ENCODE results near the gene RNF144A. TPM values are rescaled to one million over a fixed set of nuclear protein-coding genes. Genes with fewer than 3 reads are reported as not detected.

RNF144A gene
- total and polyA plus RNA-seq, 2 of the 13 experiments (the other 11 are each of a cell fraction or from before 2014, with no cell fraction given), result 13.9 to 16.5 TPM

DNA sequence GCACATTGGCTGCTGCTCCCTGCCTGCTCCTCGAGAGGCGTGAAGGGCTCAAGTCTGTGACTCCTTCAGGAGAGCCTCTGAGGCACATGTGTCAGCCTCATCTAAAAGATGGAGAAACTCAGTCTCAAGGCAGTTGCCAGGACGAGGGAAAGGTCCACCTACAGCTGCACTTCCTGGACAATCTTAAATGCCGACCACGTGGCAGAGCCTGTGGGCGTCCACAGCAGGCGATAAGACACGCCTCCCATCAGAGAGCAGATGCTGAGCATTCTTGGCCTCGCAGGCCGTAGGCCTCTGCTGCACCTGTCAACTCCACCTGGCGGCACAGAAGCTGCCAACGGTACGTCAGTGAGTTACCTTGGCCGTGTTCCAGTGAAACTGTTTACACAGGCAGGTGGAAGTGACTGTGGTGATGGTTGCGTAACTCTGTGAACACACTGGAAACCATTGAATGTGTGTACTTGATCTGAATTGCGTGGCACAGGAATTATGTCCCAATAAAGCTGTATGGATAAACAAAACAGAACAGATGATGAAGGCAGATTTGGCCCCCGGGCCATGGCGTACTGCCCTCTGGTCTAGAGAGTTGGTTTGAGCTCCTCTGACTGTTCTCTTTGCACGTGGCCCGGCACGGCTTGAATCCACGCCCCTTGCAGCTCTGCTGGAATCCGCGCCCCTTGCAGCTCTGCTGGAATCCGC is 114.5 kb downstream of the RNF144A start (continued):
- TF ChIP-seq, protein P1, sequence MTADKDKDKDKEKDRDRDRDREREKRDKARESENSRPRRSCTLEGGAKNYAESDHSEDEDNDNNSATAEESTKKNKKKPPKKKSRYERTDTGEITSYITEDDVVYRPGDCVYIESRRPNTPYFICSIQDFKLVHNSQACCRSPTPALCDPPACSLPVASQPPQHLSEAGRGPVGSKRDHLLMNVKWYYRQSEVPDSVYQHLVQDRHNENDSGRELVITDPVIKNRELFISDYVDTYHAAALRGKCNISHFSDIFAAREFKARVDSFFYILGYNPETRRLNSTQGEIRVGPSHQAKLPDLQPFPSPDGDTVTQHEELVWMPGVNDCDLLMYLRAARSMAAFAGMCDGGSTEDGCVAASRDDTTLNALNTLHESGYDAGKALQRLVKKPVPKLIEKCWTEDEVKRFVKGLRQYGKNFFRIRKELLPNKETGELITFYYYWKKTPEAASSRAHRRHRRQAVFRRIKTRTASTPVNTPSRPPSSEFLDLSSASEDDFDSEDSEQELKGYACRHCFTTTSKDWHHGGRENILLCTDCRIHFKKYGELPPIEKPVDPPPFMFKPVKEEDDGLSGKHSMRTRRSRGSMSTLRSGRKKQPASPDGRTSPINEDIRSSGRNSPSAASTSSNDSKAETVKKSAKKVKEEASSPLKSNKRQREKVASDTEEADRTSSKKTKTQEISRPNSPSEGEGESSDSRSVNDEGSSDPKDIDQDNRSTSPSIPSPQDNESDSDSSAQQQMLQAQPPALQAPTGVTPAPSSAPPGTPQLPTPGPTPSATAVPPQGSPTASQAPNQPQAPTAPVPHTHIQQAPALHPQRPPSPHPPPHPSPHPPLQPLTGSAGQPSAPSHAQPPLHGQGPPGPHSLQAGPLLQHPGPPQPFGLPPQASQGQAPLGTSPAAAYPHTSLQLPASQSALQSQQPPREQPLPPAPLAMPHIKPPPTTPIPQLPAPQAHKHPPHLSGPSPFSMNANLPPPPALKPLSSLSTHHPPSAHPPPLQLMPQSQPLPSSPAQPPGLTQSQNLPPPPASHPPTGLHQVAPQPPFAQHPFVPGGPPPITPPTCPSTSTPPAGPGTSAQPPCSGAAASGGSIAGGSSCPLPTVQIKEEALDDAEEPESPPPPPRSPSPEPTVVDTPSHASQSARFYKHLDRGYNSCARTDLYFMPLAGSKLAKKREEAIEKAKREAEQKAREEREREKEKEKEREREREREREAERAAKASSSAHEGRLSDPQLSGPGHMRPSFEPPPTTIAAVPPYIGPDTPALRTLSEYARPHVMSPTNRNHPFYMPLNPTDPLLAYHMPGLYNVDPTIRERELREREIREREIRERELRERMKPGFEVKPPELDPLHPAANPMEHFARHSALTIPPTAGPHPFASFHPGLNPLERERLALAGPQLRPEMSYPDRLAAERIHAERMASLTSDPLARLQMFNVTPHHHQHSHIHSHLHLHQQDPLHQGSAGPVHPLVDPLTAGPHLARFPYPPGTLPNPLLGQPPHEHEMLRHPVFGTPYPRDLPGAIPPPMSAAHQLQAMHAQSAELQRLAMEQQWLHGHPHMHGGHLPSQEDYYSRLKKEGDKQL (CRISPR knock-in tag; IDR thresholded peaks at IDR 0.05; ENCODE audit: low read depth), result peak; percentile 92
- TF ChIP-seq TEAD3 (CRISPR knock-in tag; optimal IDR thresholded peaks at IDR 0.05; ENCODE audit: borderline replicate concordance) (peak; percentile 88), MTF2 (CRISPR knock-in tag; IDR thresholded peaks at IDR 0.05; ENCODE audit: borderline replicate concordance) (peak; percentile 65; the same call in 1 of the 2 replicates), SP2 (CRISPR knock-in tag; IDR thresholded peaks at IDR 0.05) (no peak), KLF6 (CRISPR knock-in tag; IDR thresholded peaks at IDR 0.05) (0 out of 2 replicates have a peak, but pooled peaks have one; percentile 77), HNF4A (CRISPR knock-in tag; IDR thresholded peaks at IDR 0.05) (peak; percentile 71), ZNF260 (CRISPR knock-in tag; IDR thresholded peaks at IDR 0.05; ENCODE audit: borderline replicate concordance, low read depth) (no peak), GFI1 (CRISPR knock-in tag; IDR thresholded peaks at IDR 0.05; ENCODE audit: borderline replicate concordance) (peak; percentile 69; the same call in 1 of the 2 replicates), MATR3 (CRISPR knock-in tag; IDR thresholded peaks at IDR 0.05) (no peak), ATRX (CRISPR knock-in tag; IDR thresholded peaks at IDR 0.05; ENCODE audit: borderline replicate concordance) (no peak), ZNF614 (CRISPR knock-in tag; IDR thresholded peaks at IDR 0.05; ENCODE audit: borderline replicate concordance) (peak; percentile 94)
- TF ChIP-seq, protein P2, sequence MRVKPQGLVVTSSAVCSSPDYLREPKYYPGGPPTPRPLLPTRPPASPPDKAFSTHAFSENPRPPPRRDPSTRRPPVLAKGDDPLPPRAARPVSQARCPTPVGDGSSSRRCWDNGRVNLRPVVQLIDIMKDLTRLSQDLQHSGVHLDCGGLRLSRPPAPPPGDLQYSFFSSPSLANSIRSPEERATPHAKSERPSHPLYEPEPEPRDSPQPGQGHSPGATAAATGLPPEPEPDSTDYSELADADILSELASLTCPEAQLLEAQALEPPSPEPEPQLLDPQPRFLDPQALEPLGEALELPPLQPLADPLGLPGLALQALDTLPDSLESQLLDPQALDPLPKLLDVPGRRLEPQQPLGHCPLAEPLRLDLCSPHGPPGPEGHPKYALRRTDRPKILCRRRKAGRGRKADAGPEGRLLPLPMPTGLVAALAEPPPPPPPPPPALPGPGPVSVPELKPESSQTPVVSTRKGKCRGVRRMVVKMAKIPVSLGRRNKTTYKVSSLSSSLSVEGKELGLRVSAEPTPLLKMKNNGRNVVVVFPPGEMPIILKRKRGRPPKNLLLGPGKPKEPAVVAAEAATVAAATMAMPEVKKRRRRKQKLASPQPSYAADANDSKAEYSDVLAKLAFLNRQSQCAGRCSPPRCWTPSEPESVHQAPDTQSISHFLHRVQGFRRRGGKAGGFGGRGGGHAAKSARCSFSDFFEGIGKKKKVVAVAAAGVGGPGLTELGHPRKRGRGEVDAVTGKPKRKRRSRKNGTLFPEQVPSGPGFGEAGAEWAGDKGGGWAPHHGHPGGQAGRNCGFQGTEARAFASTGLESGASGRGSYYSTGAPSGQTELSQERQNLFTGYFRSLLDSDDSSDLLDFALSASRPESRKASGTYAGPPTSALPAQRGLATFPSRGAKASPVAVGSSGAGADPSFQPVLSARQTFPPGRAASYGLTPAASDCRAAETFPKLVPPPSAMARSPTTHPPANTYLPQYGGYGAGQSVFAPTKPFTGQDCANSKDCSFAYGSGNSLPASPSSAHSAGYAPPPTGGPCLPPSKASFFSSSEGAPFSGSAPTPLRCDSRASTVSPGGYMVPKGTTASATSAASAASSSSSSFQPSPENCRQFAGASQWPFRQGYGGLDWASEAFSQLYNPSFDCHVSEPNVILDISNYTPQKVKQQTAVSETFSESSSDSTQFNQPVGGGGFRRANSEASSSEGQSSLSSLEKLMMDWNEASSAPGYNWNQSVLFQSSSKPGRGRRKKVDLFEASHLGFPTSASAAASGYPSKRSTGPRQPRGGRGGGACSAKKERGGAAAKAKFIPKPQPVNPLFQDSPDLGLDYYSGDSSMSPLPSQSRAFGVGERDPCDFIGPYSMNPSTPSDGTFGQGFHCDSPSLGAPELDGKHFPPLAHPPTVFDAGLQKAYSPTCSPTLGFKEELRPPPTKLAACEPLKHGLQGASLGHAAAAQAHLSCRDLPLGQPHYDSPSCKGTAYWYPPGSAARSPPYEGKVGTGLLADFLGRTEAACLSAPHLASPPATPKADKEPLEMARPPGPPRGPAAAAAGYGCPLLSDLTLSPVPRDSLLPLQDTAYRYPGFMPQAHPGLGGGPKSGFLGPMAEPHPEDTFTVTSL (CRISPR knock-in tag; IDR thresholded peaks at IDR 0.05; ENCODE audit: borderline replicate concordance), result peak; percentile 86
- TF ChIP-seq, protein P3, sequence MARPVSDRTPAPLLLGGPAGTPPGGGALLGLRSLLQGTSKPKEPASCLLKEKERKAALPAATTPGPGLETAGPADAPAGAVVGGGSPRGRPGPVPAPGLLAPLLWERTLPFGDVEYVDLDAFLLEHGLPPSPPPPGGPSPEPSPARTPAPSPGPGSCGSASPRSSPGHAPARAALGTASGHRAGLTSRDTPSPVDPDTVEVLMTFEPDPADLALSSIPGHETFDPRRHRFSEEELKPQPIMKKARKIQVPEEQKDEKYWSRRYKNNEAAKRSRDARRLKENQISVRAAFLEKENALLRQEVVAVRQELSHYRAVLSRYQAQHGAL (CRISPR knock-in tag; IDR thresholded peaks at IDR 0.05; ENCODE audit: not compliant biosample characterization), result peak; percentile 57

Data from HepG2 (cell line).